Erythroblast (primary cell): ENCODE results near the gene HLA-B.
"Not testable (repeated sequence)": the region's sequence is repeated elsewhere in the genome, so short reads cannot be mapped to it uniquely, and the experiment has no call there.

Source experiments
- GATA1 ChIP-seq: IDR thresholded peaks from 2 replicates; pipeline ENCODE4 v1.6.1; 2011; ENCODE audit warnings: low read depth, mild to moderate bottlenecking, control low read depth, low read length, moderate library complexity
- POLR2A ChIP-seq: IDR thresholded peaks from 2 replicates; pipeline ENCODE4 v1.6.1; 2011; ENCODE audit warnings: mild to moderate bottlenecking, low read length

DNA sequence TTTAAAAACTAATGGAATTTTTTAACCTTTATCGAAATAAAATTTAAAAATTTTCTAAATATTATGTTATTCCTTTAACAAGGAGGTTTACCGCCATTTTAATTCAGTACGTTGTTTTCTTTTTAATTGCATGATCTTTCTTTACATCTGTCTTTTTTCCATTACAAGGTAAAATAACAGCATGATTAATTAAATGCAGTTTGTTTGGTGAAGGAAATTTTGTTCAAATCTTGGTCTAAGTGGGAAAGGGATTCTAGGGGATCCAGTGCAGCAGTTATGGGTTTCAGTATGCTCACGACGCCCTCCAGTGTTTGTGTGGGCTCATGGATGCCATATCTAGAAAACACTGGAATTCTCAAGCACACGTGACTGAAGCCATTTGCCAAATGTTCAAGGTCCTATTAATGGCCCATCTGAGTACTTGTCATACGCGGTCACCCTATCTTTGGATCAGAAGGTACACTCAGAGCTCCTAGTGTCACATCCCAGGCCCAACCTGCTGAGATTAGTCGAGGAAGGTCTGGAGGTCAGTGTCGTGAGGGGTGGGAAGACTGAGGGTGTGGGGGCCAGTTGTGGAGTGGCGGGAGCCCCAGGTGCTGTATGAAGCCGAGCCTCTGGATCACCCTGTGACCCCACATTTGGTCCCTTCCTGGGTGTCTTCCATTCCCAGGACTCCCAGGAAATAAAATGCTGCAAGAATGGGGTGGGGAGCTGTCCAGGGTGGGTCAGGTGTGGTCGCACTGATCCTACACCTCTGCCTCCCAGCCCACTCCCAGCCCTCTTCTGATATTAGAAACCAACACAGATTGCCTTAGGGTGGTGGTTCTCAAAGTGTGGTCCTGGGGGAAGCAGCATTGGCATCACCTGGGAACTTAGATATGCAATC is 32.2 kb upstream of the HLA-B start:
- TF ChIP-seq POLR2A, GATA1: not testable (repeated sequence)
